Osteocyte (in vitro differentiated cells): ENCODE results near the gene PEDS1. TPM values are rescaled to one million over a fixed set of nuclear protein-coding genes. Genes with fewer than 3 reads are reported as not detected.

Source experiments
- DNase-seq: peaks from one replicate; pipeline ENCODE4 v3.0.0; 2021; ENCODE audit warnings: mixed read lengths; ENCODE audit not compliant: unreplicated experiment; ENCODE audit errors: extremely low spot score
- H3K27ac Mint-ChIP-seq: one replicate; pipeline ENCODE4 v1.8.0; 2021; ENCODE audit warnings: mild to moderate bottlenecking, mixed read lengths; ENCODE audit not compliant: unreplicated experiment
- H3K27me3 Mint-ChIP-seq: one replicate; pipeline ENCODE4 v1.8.0; 2021; ENCODE audit warnings: mixed read lengths; ENCODE audit not compliant: unreplicated experiment
- H3K36me3 Mint-ChIP-seq: one replicate; pipeline ENCODE4 v1.8.0; 2021; ENCODE audit warnings: mixed read lengths; ENCODE audit not compliant: unreplicated experiment
- H3K4me1 Mint-ChIP-seq: one replicate; pipeline ENCODE4 v1.8.0; 2021; ENCODE audit warnings: mixed read lengths; ENCODE audit not compliant: unreplicated experiment
- H3K4me3 Mint-ChIP-seq: one replicate; pipeline ENCODE4 v1.8.0; 2021; ENCODE audit warnings: mild to moderate bottlenecking, moderate library complexity, mixed read lengths; ENCODE audit not compliant: unreplicated experiment
- H3K9me3 Mint-ChIP-seq: one replicate; pipeline ENCODE4 v1.8.0; 2021; ENCODE audit warnings: mixed read lengths; ENCODE audit not compliant: unreplicated experiment
- CTCF ChIP-seq: fragments of 200-600 bp; sonication (generic); IDR thresholded peaks from 2 replicates; pipeline ENCODE4 v1.5.0; 2021; ENCODE audit warnings: antibody characterized with exemption, mild to moderate bottlenecking, moderate library complexity
- total RNA-seq: library from RNA; stranded (reverse); gene quantifications from 2 replicates; pipeline ENCODE4 v1.2.1, GENCODE V29; 2021

Gene PEDS1
- total RNA-seq, 1 donor from 2014 or later = 61.2 TPM

DNA sequence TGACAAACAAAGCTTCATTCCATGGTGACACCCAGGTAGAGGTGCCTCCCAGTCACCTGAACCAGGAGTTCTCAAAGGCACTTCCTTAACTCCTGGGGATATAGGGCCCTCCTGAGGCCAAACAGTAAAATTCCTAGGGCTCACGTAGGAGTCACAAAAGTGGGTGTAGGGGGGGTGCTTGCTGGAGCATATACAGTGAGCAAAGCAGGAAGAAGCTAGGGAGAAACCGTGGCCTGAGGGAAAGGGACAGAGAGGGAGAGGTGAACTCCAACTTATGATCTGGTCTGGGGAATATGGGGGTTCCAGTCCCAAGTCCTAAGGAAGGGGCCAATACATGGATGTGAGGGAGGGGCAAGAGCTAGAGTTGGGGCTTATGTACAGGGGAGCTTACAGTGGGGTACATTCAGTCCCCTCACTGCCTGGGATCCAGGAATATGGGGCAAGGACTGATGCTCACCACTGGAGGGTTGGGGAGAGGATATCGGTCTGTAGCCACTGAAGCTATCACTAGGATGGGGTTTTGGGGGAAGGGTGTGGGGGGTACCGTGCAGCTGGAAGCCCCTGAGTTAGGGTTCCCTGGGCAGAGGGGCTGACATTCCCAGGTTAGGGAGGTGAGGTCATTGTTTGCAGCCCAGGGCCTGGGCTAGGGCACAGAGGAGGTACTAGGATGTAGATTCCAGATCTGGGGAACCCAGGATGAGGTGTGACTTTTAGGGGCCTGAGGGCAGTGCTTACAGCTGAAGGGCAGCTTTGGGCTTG is 950 bp downstream of the PEDS1 start:
- H3K9me3 Mint-ChIP-seq = no peaks in the 10 kb centered on the region
- H3K27ac Mint-ChIP-seq = peak overlapping the region; percentile 84
- no peaks in the 10 kb centered on the region for H3K27me3 Mint-ChIP-seq
- peaks cover 50% of the 10 kb centered on the region for H3K4me1 Mint-ChIP-seq
- peaks cover 9% of the 10 kb centered on the region for H3K36me3 Mint-ChIP-seq
- no peak for TF ChIP-seq CTCF
- no peak for DNase-seq
- peak overlapping the region; percentile 87 for H3K4me3 Mint-ChIP-seq

- Mint-ChIP-seq H3K27me3 (no peaks in the 10 kb centered on the region), H3K9me3 (no peaks in the 10 kb centered on the region), H3K36me3 (peaks cover 11% of the 10 kb centered on the region), H3K4me1 (peaks cover 64% of the 10 kb centered on the region), H3K4me3 (peak overlapping the region; percentile 87), H3K27ac (peak overlapping the region; percentile 84)
- no peak for TF ChIP-seq CTCF
- DNase-seq = no peak
Observed at GRCh38 chr20:50151034-50151743, 2.3 kb downstream of the PEDS1 start.

- Mint-ChIP-seq H3K27me3 (no peaks in the 10 kb centered on the region), H3K4me1 (peaks cover 73% of the 10 kb centered on the region), H3K36me3 (peaks cover 11% of the 10 kb centered on the region), H3K9me3 (no peaks in the 10 kb centered on the region), H3K27ac (peak overlapping the region; percentile 63), H3K4me3 (no peak overlapping the region)
- TF ChIP-seq CTCF = no peak
- DNase-seq = no peak
Observed at GRCh38 chr20:50149481-50150254, 3.9 kb downstream of the PEDS1 start.

- TF ChIP-seq CTCF = no peak
- Mint-ChIP-seq H3K4me1 (peaks cover 75% of the 10 kb centered on the region), H3K36me3 (peaks cover 24% of the 10 kb centered on the region), H3K9me3 (no peaks in the 10 kb centered on the region), H3K27ac (peak overlapping the region; percentile 91), H3K4me3 (peak overlapping the region; percentile 32), H3K27me3 (no peaks in the 10 kb centered on the region)
- DNase-seq = no peak
Observed at GRCh38 chr20:50146732-50147662, 6.5 kb downstream of the PEDS1 start.
